HEK293T (cell line): ENCODE measurements around the gene MYBPC3.
A peak's percentile ranks its signal among the peaks of the same experiment; 100 is the strongest.

Source experiments
- CTCF ChIA-PET: fragments of 350-600 bp; formaldehyde crosslinking; extraction: SDS; loops from one replicate; lab custom pipeline; 2021; ENCODE audit warnings: antibody characterized with exemption, inconsistent platforms; lab: Yijun Ruan, JAX
- POLR2A ChIA-PET: fragments of 350-600 bp; formaldehyde crosslinking; extraction: SDS; loops from one replicate; lab custom pipeline; 2020; ENCODE audit warnings: antibody characterized with exemption, inconsistent platforms; lab: Yijun Ruan, JAX
- DNase-seq: peaks from one replicate; pipeline ENCODE4 v3.0.0; 2012; ENCODE audit warnings: mixed read lengths; ENCODE audit errors: extremely low spot score
- ARNT ChIP-seq: fragments of 450-650 bp; IDR thresholded peaks from 2 replicates; pipeline ENCODE4 v1.6.1; 2017; ENCODE audit warnings: mild to moderate bottlenecking
- BHLHE40 ChIP-seq: fragments of 450-650 bp; IDR thresholded peaks from 2 replicates; pipeline ENCODE4 v1.6.1; 2016; ENCODE audit warnings: mild to moderate bottlenecking, moderate library complexity, borderline replicate concordance
- CTBP1 ChIP-seq: fragments of 450-650 bp; IDR thresholded peaks from 2 replicates; pipeline ENCODE4 v1.6.1; 2016; ENCODE audit warnings: borderline replicate concordance
- ELF4 ChIP-seq: fragments of 450-650 bp; IDR thresholded peaks from 2 replicates; pipeline ENCODE4 v1.6.1; 2017; ENCODE audit warnings: antibody characterized with exemption
- FOXA1 ChIP-seq: fragments of 450-650 bp; IDR thresholded peaks from 2 replicates; pipeline ENCODE4 v1.6.1; 2016; ENCODE audit warnings: mild to moderate bottlenecking
- FOXK2 ChIP-seq: fragments of 450-650 bp; IDR thresholded peaks from 2 replicates; pipeline ENCODE4 v1.6.1; 2016; ENCODE audit warnings: mild to moderate bottlenecking
- FOXM1 ChIP-seq: fragments of 450-650 bp; IDR thresholded peaks from 2 replicates; pipeline ENCODE4 v1.6.1; 2017; ENCODE audit warnings: mild to moderate bottlenecking, borderline replicate concordance
- HDGF ChIP-seq: fragments of 450-650 bp; IDR thresholded peaks from 2 replicates; pipeline ENCODE4 v1.6.1; 2017; ENCODE audit warnings: antibody characterized with exemption, borderline replicate concordance
- L3MBTL2 ChIP-seq: fragments of 450-650 bp; conservative IDR thresholded peaks from 2 replicates; pipeline ENCODE4 v1.6.1; 2016; ENCODE audit warnings: mild to moderate bottlenecking
- LEF1 ChIP-seq: fragments of 450-650 bp; IDR thresholded peaks from 2 replicates; pipeline ENCODE4 v1.6.1; 2017; ENCODE audit warnings: mild to moderate bottlenecking, borderline replicate concordance
- NFRKB ChIP-seq: fragments of 450-650 bp; IDR thresholded peaks from 2 replicates; pipeline ENCODE4 v1.6.1; 2016; ENCODE audit warnings: mild to moderate bottlenecking, moderate library complexity
- SP1 ChIP-seq: fragments of 450-650 bp; IDR thresholded peaks from 2 replicates; pipeline ENCODE4 v1.6.1; 2017
- SUZ12 ChIP-seq: fragments of 450-650 bp; IDR thresholded peaks from 2 replicates; pipeline ENCODE4 v1.6.1; 2016; ENCODE audit warnings: mild to moderate bottlenecking
- TARDBP ChIP-seq: fragments of 450-650 bp; IDR thresholded peaks from 2 replicates; pipeline ENCODE4 v1.6.1; 2016
- ZNF384 ChIP-seq: fragments of 450-650 bp; IDR thresholded peaks from 2 replicates; pipeline ENCODE4 v1.6.1; 2016
- TF ChIP-seq, protein P1 (sequence below): fragments of 450-650 bp; IDR thresholded peaks from 2 replicates; pipeline ENCODE4 v1.6.1; 2016

MYBPC3 gene

DNA sequence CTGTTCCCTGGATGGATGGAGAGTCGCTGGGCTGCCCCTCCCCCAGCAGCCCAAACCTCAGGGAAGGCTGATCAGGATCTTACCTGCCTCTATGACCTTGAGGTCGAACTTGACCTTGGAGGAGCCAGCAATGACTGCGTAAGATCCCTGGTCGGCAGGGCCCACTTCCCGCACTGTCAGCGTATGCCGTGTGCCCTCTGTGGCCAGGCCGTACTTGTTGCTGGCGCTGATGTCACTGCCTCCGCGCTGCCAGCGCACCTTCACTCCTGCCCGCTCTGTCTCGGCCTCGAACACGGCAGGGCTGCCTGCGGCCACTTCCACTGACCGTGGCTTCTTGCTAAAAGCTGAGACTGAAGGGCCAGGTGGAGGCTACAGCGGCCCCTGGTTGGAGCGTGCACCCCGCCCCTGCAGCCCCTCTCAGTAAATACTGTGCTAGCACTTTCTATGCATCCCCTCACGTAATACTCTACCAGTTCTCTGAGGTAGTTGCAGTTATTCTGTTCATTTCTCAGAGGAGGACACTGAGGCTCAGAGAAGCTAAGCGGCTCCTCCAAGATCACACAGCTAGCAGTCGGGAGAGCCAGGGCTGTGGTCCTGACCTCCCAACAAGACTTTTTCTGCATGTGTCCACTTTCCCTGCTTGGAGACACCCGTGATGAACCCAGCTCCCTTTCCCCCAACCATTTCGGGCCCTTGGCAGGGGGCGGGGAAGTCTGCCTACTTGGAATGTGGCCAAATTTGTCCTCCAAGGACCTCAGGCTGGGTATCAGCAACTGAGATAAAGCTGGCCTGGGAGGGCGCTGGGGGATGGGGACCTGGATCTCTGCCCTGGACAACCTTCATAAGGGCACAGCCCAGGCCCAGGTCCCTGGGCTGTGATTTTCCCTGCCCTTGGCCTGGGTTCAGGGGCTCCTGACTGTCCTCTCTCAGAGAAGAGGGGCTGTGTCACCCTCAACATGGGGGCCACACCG is 1.1 kb downstream of the MYBPC3 start:
- no peak for TF ChIP-seq L3MBTL2
- TF ChIP-seq TARDBP: no peak
- no peak for TF ChIP-seq SUZ12
- TF ChIP-seq HDGF: no peak
- TF ChIP-seq SP1: no peak
- no peak for TF ChIP-seq FOXA1
- TF ChIP-seq NFRKB: no peak
- TF ChIP-seq, protein P1, sequence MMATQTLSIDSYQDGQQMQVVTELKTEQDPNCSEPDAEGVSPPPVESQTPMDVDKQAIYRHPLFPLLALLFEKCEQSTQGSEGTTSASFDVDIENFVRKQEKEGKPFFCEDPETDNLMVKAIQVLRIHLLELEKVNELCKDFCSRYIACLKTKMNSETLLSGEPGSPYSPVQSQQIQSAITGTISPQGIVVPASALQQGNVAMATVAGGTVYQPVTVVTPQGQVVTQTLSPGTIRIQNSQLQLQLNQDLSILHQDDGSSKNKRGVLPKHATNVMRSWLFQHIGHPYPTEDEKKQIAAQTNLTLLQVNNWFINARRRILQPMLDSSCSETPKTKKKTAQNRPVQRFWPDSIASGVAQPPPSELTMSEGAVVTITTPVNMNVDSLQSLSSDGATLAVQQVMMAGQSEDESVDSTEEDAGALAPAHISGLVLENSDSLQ: no peak
- TF ChIP-seq LEF1: no peak
- no peak for TF ChIP-seq CTBP1
- no peak for TF ChIP-seq ARNT
- TF ChIP-seq BHLHE40: no peak
- TF ChIP-seq ELF4: no peak
- no peak for TF ChIP-seq ZNF384
- TF ChIP-seq FOXM1: no peak
- no peak for TF ChIP-seq FOXK2
- POLR2A ChIA-PET: interaction anchor here (0.9 to 1.0 kb wide), 2 partner anchors 81 to 103 kb away, joined by 3 to 5 read pairs; partner anchors contain the start of gene ACP2
- no peak for DNase-seq
- CTCF ChIA-PET: no interaction called here

DNA sequence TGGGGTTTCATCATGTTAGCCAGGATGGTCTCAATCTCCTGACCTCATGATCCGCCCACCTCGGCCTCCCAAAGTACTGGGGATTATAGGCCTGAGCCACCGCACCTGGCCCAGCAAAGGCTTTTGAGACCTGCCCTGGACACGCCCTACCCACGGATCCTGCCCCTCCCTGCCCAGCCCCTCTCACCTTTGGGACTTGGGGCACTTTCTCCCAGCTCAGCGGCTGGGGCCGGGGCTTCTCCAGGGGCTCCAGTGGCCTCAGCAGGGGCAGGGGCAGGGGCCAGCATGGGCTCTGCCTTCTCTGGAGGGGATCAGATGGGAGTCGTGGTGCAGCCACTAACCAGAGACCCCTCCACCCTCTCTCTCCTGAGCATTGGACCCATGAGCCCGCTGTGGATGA is 2.2 kb downstream of the MYBPC3 start:
- ChIA-PET CTCF (interaction anchor here (1.1 kb wide), 1 partner anchor 172 kb away, joined by 4 read pairs; no protein-coding TSS in a partner anchor), POLR2A (no interaction called here)
- DNase-seq: no peak
- no peak for TF ChIP-seq BHLHE40
- TF ChIP-seq SUZ12: no peak
- no peak for TF ChIP-seq NFRKB
- no peak for TF ChIP-seq SP1

DNA sequence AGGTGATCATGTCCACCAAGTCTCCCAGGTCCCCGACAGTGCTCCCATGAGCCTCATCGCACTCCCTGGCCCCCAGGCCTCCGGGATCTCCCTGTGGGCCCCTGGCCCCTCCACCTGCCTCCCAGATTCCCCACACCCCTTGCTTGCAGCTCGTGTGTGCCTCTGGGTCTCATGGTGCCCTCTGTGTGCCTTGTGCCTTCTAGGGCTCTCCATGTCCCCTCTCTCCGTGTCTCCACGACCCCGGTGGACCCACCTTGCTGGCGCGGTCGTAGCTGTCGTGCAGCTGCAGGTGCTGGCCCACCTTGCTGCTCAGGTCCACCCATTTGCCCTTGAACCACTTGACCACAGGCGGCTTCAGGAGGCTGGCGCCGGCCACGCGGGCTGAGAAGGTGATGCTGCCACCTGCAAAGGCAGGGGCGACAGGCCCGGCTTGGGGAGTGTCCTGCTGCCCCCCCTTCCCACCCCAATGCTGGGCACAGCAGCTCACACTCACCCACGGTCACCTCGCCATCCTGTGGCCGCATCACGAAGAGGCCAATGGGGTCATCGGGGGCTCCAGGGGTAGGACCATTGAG is 2.9 kb downstream of the MYBPC3 start:
- POLR2A ChIA-PET: no interaction called here
- no peak for DNase-seq
- TF ChIP-seq ARNT: no peak
- no peak for TF ChIP-seq HDGF
- TF ChIP-seq FOXM1: no peak
- TF ChIP-seq BHLHE40: no peak
- TF ChIP-seq SP1: no peak
- no peak for TF ChIP-seq NFRKB
- no peak for TF ChIP-seq ZNF384
- TF ChIP-seq, protein P1: no peak
- TF ChIP-seq SUZ12: no peak
- TF ChIP-seq L3MBTL2: no peak
- TF ChIP-seq FOXA1: no peak
- no peak for TF ChIP-seq CTBP1
- TF ChIP-seq ELF4: no peak
- no peak for TF ChIP-seq TARDBP
- no peak for TF ChIP-seq LEF1
- no peak for TF ChIP-seq FOXK2
- CTCF ChIA-PET: interaction anchor here (0.5 to 1.1 kb wide), 2 partner anchors 78 to 171 kb away, joined by 3 to 4 read pairs; no protein-coding TSS in a partner anchor

DNA sequence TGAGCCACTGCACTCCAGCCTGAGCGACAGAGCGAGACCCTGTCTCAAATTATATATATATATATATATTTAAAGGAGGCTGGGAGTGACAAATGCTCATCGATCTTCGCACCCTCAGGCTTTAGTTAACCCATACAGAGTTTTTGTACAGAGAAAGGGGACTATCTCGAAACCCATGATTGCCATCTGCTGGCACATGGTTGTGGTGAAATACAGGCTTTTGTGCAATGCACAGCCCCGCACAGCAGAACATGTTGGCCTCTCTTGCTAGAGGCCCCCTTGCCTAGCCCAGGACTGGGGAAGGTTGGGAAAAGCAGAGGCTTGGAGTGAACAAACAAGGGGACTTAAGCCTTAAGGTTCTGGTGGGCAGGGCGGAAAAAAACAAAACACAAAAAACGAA is 3.6 kb downstream of the MYBPC3 start:
- ChIA-PET POLR2A (no interaction called here), CTCF (no interaction called here)
- DNase-seq: peak; percentile 49
- TF ChIP-seq LEF1 (no peak), NFRKB (no peak), FOXM1 (no peak), ELF4 (no peak), CTBP1 (no peak), TARDBP (no peak)

DNA sequence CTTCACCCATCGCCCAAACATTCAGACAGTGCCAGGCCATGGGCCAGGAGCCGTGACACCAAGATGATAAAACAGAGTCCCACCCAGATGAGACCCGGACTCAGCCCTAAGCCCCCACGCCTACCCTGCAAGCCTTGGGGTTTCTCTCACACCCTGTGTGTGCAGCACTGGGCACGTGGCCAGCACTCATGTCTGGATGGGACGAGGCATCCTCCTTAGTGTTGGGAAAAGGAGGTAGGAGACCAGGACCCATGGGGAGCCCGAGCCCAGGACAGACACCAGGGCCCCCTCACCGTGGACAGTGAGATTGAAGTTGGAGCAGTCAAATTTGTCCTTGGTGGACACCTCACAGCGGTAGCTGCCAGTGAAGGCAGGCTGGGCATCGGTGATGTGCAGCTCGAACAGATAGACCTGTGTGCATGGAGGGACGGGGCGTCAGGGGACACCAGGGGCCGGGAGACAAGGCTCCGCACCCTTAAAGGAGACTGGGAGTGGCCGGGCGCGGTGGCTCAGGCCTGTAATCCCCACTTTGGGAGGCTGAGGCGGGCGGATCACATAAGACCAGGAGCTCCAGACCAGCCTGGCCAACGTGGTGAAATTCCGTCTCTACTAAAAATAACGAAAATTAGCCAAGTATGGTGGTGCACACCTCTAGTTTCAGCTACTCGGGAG is 4.2 kb downstream of the MYBPC3 start:
- POLR2A ChIA-PET: no interaction called here
- CTCF ChIA-PET: no interaction called here
- no peak for TF ChIP-seq TARDBP
- no peak for TF ChIP-seq LEF1
- TF ChIP-seq ELF4: no peak
- TF ChIP-seq BHLHE40: no peak
- no peak for TF ChIP-seq FOXK2
- TF ChIP-seq L3MBTL2: no peak
- TF ChIP-seq ZNF384: no peak
- DNase-seq: no peak

DNA sequence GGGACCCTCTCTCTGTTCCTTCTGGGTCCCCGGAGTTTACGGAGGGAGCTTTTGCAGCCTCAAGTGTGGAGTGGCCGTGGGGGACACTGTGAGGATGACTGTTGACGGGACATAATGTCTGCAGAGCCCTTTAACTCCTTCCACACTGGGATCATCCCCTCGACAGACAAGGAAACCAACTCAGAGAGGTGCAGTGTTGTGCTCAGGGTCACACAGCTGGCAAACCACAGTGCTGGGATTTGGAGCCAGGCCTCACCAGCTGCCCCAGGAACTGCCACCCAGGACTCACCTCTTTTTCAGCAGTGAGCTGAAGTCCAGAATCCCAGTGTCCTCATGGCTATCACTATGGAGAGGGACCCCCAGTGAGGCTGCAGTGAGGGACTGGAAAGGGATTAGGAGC is 5.4 kb downstream of the MYBPC3 start:
- no peak for DNase-seq
- TF ChIP-seq LEF1: no peak
- no peak for TF ChIP-seq CTBP1
- no peak for TF ChIP-seq ZNF384
- TF ChIP-seq BHLHE40: no peak
- TF ChIP-seq, protein P1: no peak
- TF ChIP-seq SP1: no peak
- no peak for TF ChIP-seq ELF4
- TF ChIP-seq SUZ12: no peak
- no peak for TF ChIP-seq HDGF
- POLR2A ChIA-PET: interaction anchor here (1.4 kb wide), 1 partner anchor 98 kb away, joined by 4 read pairs; the partner anchor contains the start of gene ACP2
- CTCF ChIA-PET: no interaction called here
